Heart left ventricle (tissue), 16 donors: ENCODE results near the gene SH3BP5. TPM values are rescaled to one million over a fixed set of nuclear protein-coding genes. Genes with fewer than 3 reads are reported as not detected.
"Not testable (repeated sequence)": the region's sequence is repeated elsewhere in the genome, so short reads cannot be mapped to it uniquely, and the experiment has no call there.

Source experiments
- ATAC-seq, 4 donors: fragments of 200-7000 bp; cut with Tn5 transposase; one replicate each; pipeline ENCODE4 v1.9.1; 2020 to 2022; ENCODE audit warnings: moderate library complexity in 4 of 4, mild to moderate bottlenecking in 3 of 4, moderate number of reproducible peaks in 1 of 4
- DNase-seq, 5 donors: peaks; one replicate each; pipeline ENCODE4 v3.0.0-alpha.2; 2020
- H3K27ac ChIP-seq, 12 donors: fragments of 200-600 bp; sonication (generic) in 4 of 12; one replicate each; pipeline versions ENCODE4 v1.5.0 to v1.8.0; 2016 to 2022; ENCODE audit warnings: mild to moderate bottlenecking in 2 of 12
- H3K27me3 ChIP-seq, 9 donors: fragments of 200-600 bp; sonication (generic) in 2 of 9; one replicate each; pipeline versions ENCODE4 v1.5.1 to v1.8.0; 2016 to 2022; ENCODE audit warnings: mild to moderate bottlenecking in 3 of 9
- H3K36me3 ChIP-seq, 9 donors: fragments of 200-600 bp; sonication (generic) in 2 of 9; one replicate each; pipeline versions ENCODE4 v1.5.0 to v1.8.0; 2018 to 2022; ENCODE audit warnings: mild to moderate bottlenecking in 2 of 9
- H3K4me1 ChIP-seq, 12 donors: fragments of 200-600 bp; sonication (generic) in 4 of 12; one replicate each; pipeline versions ENCODE4 v1.5.0 to v1.8.0; 2016 to 2022; ENCODE audit warnings: mild to moderate bottlenecking in 3 of 12
- H3K4me3 ChIP-seq, 12 donors: fragments of 200-600 bp; sonication (generic) in 4 of 12; one replicate each; pipeline versions ENCODE4 v1.5.0 to v1.8.0; 2017 to 2022; ENCODE audit warnings: mild to moderate bottlenecking in 9 of 12, moderate library complexity in 4 of 12
- H3K9me3 ChIP-seq, 12 donors: fragments of 200-600 bp; sonication (generic) in 4 of 12; one replicate each; pipeline versions ENCODE4 v1.5.0 to v1.8.0; 2016 to 2022; ENCODE audit warnings: mild to moderate bottlenecking in 1 of 12
- CTCF ChIP-seq, 12 donors: fragments of 200-600 bp; sonication (generic) in 4 of 12; IDR thresholded peaks; one replicate each; pipeline versions ENCODE4 v1.5.0 to v1.8.0; 2018 to 2022; ENCODE audit warnings: antibody characterized with exemption in 12 of 12, mild to moderate bottlenecking in 5 of 12
- POLR2A ChIP-seq, 2 donors: fragments of 450-650 bp; IDR thresholded peaks; one replicate each; pipeline ENCODE4 v1.6.1; 2017; ENCODE audit warnings: antibody characterized with exemption in 2 of 2, mild to moderate bottlenecking in 2 of 2, moderate library complexity in 2 of 2
- WGBS, 4 donors: extraction: QIAGEN DNeasy Blood & Tissue Kit in 2 of 4; methylation state at CpG; one replicate each; pipeline versions ENCODE4 v1.1.5 to v1.1.7; 2013 to 2018; 5-methylcytosine and 5-hydroxymethylcytosine counted together
- intact Hi-C, 10 donors: fragments of 100-400 bp; cut with DNase I; formaldehyde crosslinking; loops; one replicate each; pipeline versions ENCODE4 v1.11.1 to v1.14.2; 2022
- polyA plus RNA-seq, 2 donors: library from polyadenylated mRNA; stranded (reverse); fragments of 200-250 nt; gene quantifications; one replicate each; pipeline ENCODE4 v1.2.3, GENCODE V29; 2013
- total RNA-seq, 9 donors: library from RNA; depleted of rRNA in 2 of 9; stranded (reverse); fragments of >200 nt in 2 of 9; fragmentation: NEBNext Ultra II Directional in 3 of 9; extraction: Animal tissue kit (Norgen Biotek cat#: 25700) in 3 of 9; gene quantifications; one replicate each; pipeline versions ENCODE4 v1.1.0 to v1.2.4, GENCODE V29; 2016 to 2023
- donor health status: ischemic (EF 13 %, LVEDD 7.1; RV severe dilation, severe dysfunction).
- donor health status: healthy with polysubstance abuse.
- donor health status: DM: no; HTN: yes; CAD: no.
- donor health status: DM: no; HTN: no; CAD: no.
- donor health status: ischemic (EF 25% LVEDD 6.9; RV normal size, moderate dysfunction).
- donor health status: ischemic (EF 25% LVEDD 5.7; RV mildly dilated, moderate dysfunction).
- donor health status: healthy.
- donor health status: DM: yes; HTN: yes; CAD: no.
- donor health status: ischemic (EF 35%, LVEDD 5.7; RV mildly dilated, moderate dysfunction).
- donor health status: nonischemic (EF 11% LVEDD 7.7; RV severe dilation, severe dysfunction).
- donor health status: DM: yes; HTN: yes; CAD: no.
- donor health status: PGD.
- donor health status: ischemic (EF 29% LVEDD 5.4; RV normal size, mild dysfunction).
- donor health status: nonischemic (EF 23%, LVEDD 6.1; RV moderate dilation, normal function).

Gene SH3BP5
- total and polyA plus RNA-seq, 11 donors: 4.9 to 28.6 (median 9.9) TPM

GRCh38 chr3:15361494-15362214 is 29.3 kb upstream of the SH3BP5 start:
- Histone ChIP-seq H3K27me3 (no peaks in the 10 kb centered on the region), H3K36me3 (no peaks in the 10 kb centered on the region), H3K27ac (peak overlapping the region in 3 of 12 donors; percentile 6 to 62 (median 30)), H3K4me3 (no peak overlapping the region), H3K9me3 (no peaks in the 10 kb centered on the region), H3K4me1 (peaks cover 0 to 36% (median 0%) of the 10 kb centered on the region in 12 donors)
- no peak for TF ChIP-seq CTCF (IDR thresholded peaks at IDR 0.05)
- TF ChIP-seq POLR2A (IDR thresholded peaks at IDR 0.05): no peak
- no peak for DNase-seq
- WGBS, 4 donors: 65 to 73% (median 70%) methylated on average over 11 of the region's 11 CpGs
- intact Hi-C loops: no loop called here
- ATAC-seq: peak in 2 of 4 donors; percentile 24 to 47

GRCh38 chr3:15360788-15361493 is 28.6 kb upstream of the SH3BP5 start:
- intact Hi-C loops: no loop called here
- ATAC-seq: no peak
- 64 to 72% (median 67%) methylated on average over 1 of the region's 1 CpG for WGBS, 4 donors
- Histone ChIP-seq H3K36me3 (no peaks in the 10 kb centered on the region), H3K4me3 (no peak overlapping the region), H3K4me1 (peaks cover 0 to 43% (median 0%) of the 10 kb centered on the region in 12 donors), H3K27ac (peak overlapping the region in 1 of 12 donors; percentile 62), H3K27me3 (no peaks in the 10 kb centered on the region), H3K9me3 (no peaks in the 10 kb centered on the region)
- TF ChIP-seq POLR2A (IDR thresholded peaks at IDR 0.05) (no peak), CTCF (IDR thresholded peaks at IDR 0.05) (no peak)
- no peak for DNase-seq

DNA sequence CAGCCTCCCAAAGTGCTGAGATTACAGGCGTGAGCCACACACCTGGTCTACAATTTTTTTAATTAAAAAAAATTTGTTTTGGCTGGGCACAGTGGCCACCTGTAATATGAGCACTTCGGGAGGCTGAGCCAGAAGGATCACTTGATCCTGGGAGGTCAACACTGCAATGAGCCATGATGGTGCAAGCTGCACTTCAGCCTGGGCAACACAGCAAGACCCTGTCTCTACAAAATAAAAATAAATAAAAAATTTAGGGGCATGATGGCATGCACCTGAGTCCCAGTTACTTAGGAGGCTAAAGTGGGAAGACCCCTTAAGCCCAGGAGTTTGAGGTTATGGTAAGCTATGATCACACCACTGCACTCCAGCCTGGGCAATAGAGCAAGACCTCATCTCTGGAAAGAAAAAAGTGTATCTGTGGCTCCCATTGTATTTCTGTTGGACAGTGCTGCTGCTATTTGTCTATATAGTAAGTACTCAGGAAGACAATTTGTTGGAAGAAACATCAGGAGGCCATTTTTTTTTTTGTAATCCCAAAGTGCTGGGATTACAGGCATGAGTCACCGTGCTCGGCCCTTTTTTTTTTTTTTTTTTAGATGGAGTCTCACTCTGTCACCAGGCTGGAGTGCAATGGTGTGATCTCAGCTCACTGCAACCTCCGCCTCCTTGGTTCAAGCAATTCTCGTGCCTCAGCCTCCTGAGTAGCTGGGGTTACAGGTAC is 27.5 kb upstream of the SH3BP5 start:
- ATAC-seq: no peak

DNA sequence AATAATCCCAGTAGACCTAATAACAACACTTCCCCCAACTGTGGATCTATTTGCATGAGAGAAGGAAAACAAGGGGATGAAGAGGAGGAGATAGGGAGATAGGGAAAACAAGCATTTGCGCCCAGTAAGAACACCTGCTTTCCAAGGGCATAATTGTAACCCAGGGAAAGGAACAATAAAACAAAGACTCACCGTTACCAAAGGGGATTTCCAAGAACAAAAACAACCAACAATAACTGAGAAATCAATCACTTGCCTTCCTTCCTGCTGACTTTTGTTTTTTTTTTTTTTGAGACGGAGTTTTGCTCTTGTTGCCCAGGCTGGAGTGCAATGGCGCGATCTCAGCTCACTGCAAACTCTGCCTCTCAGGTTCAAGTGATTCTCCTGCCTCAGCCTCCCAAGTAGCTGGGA is 24.3 kb upstream of the SH3BP5 start:
- DNase-seq, H3K27me3 ChIP-seq, H3K4me3 ChIP-seq, H3K27ac ChIP-seq, ATAC-seq, H3K36me3 ChIP-seq, intact Hi-C loops, H3K9me3 ChIP-seq: not testable (repeated sequence)
- WGBS, 4 donors: 58 to 72% (median 60%) methylated on average over 5 of the region's 5 CpGs
- peaks cover 0 to 39% (median 0%) of the 10 kb centered on the region in 12 donors for H3K4me1 ChIP-seq

More for the DNA sequence above, 27.5 kb upstream of the SH3BP5 start:
- Histone ChIP-seq H3K9me3 (no peaks in the 10 kb centered on the region), H3K27ac (peak overlapping the region in 1 of 12 donors; percentile 62), H3K36me3 (no peaks in the 10 kb centered on the region), H3K4me3 (no peak overlapping the region), H3K4me1 (peaks cover 0 to 48% (median 0%) of the 10 kb centered on the region in 12 donors), H3K27me3 (no peaks in the 10 kb centered on the region)
- intact Hi-C loops: no loop called here
- WGBS, 4 donors: 74 to 88% (median 81%) methylated on average over 6 of the region's 6 CpGs
- DNase-seq: no peak
- TF ChIP-seq POLR2A (IDR thresholded peaks at IDR 0.05): no peak
- TF ChIP-seq CTCF (IDR thresholded peaks at IDR 0.05): no peak
